COLO829 (cell line): ENCODE measurements around the gene APLF.
"Not testable (repeated sequence)": the region's sequence is repeated elsewhere in the genome, so short reads cannot be mapped to it uniquely, and the experiment has no call there.

Source experiments
- DNase-seq: peaks from one replicate; pipeline ENCODE4 v3.0.0; 2012; ENCODE audit warnings: low spot score

APLF gene

DNA sequence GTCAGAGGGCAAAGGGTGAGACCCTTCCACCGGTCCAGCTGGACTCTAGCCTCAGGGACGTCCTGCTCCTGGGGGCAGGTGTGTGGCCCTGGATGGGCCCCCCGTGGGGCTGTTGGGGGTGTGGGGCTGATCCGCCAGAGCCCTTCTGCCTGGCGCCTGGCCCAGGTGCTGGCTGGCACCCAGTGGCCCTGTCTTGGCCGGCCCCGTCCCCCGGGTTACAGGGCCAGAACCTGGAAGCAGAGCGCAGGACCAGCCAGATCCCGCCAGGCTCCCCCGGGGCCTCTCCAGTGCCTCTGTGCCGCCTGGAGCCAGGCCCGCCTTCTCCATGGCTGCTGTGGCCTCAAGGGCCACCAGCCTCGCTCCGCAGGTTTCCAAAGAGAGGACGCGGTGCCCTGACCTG, 62.3 kb downstream of the APLF start:
- DNase-seq: not testable (repeated sequence)

DNA sequence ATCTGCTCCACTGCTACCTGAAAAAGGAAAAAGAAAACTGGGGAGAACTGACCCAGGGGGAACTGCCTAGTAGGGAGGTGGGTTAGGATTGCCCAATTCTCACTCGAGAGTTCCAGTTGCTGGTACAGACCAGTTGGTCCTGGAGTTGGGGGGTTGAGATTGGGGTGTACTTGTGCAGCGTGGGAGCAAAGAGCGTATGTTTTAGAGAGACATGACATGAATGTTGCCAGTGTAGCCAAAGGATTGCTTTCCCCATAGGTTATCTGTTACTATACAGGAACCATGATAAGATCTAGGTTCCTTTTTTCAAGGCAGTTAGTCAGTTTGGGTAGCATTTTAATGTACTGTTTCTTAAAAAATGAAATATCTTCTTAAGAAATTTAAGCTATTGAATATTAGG, 68.6 kb downstream of the APLF start:
- DNase-seq: no peak

DNA sequence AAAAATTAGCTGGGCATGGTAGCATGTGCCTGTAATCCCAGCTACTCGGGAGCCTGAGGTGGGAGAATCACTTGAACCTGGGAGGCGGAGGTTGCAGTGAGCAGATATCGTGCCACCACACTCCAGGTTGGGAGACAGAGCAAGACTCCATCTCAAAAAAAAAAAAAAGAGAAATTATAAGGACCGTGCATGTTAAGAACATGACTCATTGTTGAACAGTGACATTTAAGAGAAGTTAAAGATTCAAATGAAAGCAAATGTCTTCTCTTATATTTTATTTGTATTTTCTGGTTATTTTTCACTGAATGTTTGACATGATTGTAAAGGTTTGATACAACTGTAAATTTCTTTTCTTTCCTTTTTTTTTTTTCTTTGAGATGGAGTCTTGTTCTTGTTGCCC, 69.6 kb downstream of the APLF start:
- no peak for DNase-seq

DNA sequence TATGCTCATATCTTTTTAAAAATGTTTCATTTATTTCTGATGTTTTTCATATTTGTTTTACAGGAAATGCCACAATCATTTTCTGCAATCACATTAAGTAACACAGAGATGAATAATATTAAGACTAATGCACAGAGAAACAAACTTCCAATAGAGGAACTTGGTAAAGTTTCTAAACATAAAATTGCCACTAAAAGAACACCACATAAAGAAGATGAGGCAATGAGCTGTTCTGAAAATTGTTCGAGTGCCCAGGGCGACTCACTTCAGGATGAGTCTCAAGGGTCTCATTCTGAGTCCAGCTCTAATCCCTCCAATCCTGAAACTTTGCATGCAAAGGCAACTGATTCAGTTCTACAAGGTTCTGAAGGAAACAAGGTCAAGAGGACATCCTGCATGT, 70.4 kb downstream of the APLF start:
- DNase-seq: no peak

DNA sequence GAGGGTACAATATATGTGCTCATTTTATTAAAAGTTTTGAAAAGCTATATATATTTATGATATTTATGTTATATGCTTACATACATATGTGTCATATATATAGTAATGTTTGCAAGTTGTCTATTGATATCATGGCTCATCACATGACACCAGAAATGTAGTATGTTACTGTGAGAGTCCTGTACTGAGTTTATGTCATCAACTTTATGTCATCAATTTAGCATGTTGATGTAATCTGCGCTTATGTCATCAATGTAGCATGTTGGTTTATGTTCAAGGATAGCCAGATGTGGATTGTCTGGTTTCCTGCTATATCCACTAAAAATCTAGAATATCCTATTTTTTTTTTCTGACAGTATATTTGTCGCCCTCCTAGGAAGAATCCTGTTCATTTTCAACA, 77.4 kb downstream of the APLF start:
- DNase-seq: no peak

DNA sequence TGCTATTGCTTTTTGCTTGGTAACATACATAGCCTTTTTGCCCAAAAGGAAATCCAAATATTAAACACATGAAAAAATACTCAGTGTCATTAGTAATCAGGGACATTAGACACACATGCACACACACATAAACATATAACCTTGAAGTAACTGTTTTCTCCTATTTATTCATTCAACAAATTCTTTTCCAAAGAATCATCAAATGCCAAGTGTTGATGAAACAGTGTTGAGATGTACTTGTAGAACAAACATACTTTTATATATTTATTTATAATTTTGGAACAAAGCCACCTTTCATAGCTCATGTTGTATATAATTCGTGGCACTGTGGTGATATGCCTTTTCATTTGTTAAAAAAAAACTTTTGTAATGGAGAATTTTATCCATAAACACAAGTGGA, 81.0 kb downstream of the APLF start:
- peak; percentile 19 for DNase-seq

DNA sequence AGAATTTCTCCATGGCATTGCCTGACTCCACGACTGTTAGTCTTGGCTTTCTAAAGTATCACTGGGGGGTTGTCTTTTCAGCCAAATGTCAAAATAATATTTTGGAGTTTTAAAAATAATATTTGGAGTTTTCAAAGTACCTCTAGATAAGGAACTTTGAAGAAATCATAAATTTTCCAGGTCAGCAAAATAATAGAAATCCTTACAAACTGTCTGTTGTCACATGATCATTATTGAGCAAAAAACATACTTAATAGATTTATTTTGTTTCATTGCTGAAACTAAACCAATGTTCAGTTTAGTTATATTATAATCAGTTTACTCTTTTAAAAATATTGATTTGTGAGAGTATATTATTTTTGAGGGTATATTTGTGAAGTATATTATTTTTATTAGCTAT, 85.7 kb downstream of the APLF start:
- DNase-seq: no peak

DNA sequence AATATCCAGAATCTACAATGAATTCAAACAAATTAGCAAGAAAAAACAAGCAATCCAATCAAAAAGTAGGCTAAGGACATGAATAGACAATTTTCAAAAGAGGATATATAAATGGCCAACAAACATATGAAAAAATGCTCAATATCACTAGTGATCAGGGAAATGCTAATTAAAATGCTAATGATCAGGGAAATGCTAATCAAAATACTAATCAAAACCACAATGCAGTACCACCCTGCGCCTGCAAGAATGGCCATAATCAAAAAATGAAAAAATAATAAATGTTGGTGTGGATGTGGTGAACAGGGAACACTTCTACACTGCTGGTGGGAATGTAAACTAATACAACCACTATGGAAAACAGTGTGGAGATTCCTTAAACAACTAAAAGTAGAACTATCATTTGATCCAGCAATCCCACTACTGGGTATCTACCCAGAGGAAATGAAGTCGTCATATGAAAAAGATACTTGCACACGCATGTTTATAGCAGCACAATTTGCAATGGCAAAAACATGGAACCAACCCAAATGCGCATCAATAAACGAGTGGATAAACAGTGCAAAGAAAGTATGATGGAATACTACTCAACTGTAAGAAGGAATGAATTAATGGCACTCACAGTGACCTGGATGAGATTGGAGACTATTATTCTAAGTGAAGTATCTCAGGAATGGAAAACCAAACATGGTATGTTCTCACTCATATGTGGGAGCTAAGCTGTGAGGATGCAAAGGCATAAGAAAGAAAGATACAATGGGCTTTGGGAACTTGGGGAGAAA, 88.2 kb downstream of the APLF start:
- not testable (repeated sequence) for DNase-seq

DNA sequence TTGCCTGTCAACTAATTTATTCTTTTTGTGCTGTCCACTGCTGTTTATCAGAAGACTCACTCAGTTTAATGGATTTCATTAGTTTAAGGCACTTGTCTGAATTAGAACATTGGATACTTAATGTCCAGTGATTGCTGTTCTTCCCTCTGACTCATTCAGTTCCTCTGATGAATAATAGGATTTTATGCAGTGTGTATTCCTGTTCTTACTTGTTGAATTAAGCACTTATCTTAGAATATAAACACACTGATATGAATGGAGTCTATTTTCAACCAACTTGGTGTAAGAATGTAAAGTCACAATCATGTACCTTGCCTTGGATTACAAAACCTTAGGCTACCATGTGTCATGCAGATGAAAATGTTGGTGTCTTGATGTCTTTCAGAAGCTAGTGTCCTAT, 89.0 kb downstream of the APLF start:
- DNase-seq: no peak

DNA sequence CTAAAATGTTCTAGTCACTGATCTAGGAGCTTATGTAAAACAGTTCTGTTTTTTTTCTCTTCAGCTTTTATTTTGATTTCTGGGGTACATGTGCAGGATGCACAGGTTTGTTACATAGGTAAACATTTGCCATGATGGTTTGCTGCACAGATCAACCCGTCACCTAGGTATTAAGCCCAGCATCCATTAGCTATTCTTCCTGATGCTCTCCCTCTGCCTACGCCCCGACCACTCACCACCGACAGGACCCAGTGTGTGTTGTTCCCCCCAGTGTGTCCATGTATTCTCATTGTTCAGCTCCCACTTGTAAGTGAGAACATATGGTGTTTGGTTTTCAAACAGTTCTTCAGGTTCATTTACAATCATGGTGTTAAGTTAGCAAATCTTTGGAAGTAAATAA, 91.2 kb downstream of the APLF start:
- no peak for DNase-seq

DNA sequence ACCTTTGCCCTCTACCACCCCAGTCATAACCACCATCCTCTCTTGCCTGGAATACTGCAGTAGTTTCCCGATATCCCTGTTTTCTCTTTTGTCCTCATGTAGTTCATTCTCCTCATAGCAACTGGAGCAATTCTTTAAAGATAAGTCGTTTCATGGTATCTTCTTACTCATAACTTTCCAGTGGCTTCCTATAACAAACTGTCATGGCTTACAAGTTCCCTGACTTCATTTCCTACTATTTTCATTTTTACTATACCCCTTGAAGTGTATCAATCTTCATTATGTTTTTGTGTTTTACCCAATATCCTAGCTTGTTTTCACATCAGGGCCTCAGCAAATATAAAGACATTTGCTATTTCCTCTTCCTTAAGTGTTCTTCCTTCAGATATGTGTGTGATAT, 92.3 kb downstream of the APLF start:
- no peak for DNase-seq

DNA sequence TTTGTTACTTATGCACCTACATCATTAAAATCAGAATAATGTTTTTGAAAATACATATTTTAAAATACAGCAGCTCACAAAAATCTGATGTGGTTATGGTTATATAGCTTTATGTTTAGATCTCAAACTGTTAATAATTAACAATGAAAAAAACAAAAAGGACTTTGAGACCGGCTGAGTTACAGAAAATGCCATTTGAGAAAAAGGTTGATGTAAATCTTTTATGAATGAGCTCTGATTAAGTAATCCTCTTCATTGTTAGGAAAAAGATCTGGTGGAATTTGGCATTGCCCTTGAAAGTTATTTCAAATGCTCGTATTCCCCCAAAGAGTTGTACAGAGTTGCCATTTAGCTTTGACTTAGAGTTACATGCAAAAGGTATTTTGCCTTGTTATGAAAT, 93.2 kb downstream of the APLF start:
- DNase-seq: no peak

DNA sequence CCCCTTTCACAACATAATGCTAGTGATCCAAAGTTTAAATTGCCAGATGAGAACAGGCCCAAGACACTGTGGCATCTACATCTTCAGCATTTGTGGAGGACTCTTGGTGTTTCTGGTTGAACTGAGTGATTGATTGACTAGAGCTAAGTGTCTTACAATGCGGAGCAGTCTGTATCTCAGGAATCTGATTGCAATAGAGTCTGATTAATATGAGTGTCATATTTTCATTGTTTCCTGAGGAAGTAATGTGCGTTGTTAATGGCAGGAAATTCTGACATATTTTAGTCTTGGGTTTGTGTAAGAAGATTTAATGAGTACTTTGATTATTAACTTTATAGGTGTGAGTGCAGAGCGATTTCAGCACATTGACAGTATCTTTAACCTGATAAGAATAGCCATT, 94.0 kb downstream of the APLF start:
- no peak for DNase-seq

DNA sequence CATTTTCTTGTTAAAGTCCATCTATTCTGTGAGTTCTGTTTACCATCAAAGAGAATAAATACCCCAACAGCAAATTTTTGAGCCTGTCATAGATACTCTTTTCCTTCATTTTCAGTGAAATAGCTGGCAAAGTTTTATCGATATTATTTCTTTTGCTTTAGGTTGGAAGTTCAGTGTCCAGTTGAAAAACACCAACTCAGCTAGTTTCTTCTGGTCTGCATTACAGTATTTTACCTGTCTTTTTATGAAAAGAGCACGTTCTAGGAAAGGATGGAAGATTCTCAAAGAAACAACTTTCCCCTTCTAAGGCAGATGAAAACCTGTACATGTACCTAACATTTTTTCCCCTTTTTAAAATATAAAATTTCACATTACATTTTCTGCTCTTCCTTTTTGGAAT, 95.5 kb downstream of the APLF start:
- DNase-seq: no peak

DNA sequence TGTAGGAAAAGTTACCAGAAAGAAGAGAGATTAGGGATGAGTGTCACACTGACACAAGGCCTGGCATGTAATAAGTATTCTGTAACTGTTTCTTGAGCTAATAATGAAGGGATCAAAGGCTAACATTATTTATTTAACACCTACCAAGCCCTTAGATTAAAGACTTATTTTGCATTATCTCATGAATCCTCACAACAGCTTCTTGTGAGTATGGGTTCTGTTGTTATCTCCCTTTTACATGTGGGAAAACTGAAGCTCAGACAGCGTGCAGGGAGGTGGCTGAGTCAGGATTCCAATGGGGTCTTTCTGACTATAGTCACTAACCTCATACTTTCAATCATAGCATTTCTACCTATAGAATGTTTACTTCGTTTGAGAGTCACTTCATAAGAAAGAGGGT, 97.0 kb downstream of the APLF start:
- no peak for DNase-seq

DNA sequence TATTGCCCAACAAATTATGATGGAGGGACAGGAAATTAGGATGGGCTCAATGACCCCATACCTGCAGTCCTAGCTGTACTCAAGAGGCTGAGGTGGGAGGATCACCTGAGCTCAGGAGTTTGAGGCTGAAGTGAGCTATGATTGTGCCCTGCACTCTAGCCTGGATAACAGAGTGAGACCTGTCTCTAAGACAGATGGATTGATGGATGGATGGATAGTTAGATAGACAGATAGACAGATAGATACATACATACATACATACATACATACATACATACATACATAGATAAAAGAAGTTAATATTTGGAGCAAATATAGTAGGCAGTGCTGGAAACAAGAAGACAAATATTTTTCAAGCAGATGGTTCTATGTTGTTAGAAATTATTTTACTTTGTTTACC, 97.9 kb downstream of the APLF start:
- DNase-seq: no peak

DNA sequence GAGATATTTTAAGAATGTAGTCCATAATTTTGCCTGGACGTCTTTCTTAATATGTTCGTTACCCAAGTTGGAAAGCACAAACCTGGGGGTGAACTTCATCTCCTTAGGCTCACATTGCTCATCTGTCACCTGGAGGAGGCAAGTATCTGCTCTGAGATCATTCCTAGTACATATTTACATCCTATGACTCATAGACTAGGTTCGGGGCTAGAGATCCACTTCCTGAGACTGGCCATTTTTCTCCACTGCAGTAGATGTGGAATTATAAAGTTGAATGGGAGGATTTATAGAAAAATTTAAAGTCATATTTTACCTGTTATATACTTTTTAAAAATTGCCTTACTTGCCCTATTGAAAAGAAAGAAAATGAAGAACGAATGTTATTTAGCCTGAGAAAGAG, 98.5 kb downstream of the APLF start:
- no peak for DNase-seq

DNA sequence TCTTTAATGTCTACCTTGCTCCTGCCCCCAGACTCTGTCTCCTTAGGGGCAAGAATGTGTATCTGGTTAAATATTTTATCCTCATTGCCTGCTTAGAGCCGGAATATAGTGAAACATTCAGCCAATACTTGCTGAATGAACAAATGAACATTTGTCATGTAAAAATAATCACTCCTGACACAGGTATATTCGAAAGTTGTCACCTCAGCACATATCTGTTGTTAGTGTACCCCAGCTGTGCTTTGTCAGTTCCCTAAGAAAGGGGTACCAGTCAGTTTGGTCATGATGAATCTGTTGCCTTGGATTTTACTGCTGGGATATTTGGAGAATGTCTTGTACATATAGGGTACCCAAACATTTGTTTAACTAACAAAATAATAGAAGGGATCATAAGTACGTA, 99.0 kb downstream of the APLF start:
- no peak for DNase-seq

DNA sequence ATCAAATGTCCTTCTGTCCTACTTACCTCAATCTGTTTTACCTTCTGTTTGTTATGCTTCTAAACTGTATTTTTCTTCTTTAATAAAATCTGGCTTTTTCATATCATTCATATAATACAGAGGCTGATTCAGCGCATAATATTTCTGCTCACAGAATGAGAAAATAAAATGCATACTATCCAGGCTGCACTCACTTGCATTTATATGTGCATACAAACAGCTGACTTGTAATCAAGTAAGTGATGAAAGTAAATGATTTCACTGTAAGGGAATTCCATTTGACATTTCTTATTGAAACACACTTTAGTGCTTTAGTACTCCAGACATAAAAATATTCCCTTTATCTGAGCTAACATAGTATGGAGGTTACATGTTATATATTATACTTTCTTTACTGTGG, 100.7 kb downstream of the APLF start:
- DNase-seq: no peak

DNA sequence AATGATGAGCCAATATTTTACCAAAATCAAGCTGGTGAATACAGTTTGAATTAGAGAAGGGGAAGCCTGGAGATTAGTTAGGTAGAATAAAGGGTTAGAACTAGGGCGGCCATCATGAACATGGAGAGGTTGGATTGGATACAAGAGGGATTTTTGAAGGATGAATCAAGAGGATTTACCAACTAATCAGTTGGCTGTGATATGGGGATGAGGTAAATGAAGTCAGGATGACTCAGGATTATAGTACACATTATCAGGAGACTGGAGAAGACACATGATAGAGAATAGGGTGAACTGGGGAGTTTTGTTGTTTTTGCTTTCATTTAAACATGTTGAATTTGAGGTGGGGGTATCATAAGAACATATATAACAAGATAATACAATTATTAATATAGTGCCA, 102.2 kb downstream of the APLF start:
- no peak for DNase-seq

DNA sequence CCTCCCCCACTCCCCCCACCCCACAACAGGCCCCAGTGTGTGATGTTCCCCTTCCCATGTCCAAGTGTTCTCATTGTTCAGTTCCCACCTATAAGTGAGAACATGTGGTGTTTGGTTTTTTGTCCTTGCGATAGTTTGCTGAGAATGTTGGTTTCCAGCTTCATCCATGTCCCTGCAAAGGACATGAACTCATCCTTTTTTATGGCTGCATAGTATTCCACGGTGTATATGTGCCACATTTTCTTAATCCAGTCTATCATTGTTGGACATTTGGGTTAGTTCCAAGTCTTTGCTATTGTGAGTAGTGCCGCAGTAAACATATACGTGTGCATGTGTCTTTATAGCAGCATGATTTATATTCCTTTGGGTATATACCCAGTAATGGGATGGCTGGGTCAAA, 103.0 kb downstream of the APLF start:
- not testable (repeated sequence) for DNase-seq

DNA sequence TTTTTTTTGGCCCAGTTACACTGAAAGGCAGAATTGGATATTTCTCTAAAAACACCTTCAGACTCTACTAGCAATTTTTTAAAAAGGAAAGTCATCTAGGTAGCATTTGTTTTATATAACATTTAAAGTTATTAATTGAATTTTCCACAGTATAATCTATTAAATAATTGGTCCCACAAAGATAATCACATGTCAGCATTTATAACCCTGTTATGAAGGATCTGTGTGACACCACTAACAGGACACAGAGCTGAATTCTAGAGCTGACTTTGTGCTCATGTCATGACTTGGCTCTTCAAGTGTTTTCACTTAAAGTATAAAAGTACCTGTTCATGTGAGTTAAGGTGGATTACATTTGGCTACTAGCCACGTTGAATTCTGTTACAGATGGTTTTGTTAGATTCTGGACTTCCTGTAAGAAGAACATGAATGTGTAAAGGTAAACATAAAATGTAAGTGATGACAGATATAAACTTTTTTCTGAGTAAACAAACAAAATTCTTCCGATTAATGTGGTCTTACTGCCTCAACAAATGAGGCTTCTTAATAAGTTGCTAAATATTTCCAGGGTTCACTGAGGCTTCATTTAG, 106.9 kb downstream of the APLF start:
- no peak for DNase-seq

DNA sequence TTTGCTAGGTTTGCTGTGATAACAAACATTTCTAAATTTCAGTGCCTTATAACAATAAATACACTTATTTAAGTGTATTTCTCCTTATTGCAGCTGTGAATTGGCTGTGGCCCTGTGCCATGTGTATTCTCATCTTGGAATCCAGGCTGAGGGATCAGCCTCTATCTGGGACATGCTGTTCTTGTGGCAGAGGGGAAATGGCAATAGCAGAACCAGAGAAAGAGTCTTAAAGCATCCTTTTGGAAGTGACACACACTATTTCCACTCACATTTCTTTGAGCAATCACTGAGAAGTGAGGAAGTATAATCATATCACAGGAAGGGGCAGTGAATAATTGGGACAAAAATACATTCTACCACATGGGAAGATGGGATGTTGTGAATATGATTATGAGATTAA, 109.8 kb downstream of the APLF start:
- no peak for DNase-seq

DNA sequence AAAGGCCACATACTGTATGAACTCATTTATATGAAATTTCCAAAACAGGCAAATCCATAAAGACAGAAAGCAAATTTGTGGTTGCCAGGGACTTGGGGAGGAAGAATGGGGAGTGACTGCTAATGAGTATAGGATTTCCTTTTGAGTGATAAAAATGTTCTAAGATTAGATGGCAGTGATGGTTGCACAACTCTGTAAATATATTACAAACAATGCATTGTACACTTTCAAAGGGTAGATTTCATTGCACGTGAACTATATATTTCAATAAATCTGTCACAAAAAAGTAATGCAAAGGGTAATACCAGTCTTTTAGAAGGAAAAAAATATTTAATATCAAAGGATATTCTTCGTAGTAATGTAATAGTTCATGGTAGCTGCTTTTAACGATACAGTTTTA, 112.3 kb downstream of the APLF start:
- no peak for DNase-seq
